Measurements from ENCODE around the gene BPGM.
"Not testable (repeated sequence)": the region's sequence is repeated elsewhere in the genome, so short reads cannot be mapped to it uniquely, and the experiment has no call there.

The BPGM gene

DNA sequence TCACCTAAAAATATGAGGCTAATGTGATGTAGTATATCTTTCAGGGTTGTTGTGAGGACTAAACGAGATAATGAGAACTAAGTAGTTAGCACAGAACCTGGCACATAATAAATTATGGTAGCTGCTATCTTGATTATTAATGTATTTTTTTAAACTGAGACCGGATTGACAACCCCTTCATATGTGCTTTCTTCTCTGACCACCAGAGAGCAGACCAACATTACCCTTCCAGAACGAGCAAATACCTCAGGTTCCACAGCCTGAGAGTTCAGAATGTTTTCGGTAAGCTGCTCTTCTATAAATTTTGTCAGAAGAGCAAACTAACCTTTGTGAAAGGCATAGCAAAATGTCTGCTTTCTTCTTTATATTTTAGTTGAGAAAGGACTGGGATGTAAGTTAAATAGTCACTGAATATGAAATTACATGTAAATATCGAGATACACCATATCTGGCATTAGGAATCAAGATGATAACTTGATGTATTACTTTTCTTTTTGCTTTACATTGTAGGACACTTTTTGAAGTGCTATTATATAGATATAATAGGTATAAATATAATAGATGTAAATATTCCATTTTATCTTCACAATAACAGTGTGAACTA, 13.6 kb upstream of the BPGM start:
- peak; percentile 26 for DNase-seq

GRCh38 chr7:134636008-134636449, 10.6 kb upstream of the BPGM start:
- DNase-seq = no peak

DNA sequence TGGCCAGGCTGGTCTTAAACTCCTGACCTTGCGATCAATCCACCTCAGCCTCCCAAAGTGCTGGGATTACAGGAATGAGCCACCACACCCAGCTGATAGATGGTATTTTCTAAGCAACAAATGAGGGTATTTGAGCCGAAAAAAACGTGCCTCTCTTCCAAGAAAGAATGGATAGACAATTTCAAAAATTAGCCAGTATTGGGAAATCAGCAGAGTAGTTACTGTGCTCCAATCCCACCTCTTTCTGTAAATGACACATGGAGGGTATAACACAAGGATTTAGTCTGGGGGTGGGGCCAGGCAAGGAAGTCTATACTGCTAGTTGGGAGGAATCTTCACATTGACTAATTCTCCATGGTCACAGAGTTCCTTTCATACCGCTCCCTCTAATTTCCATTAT, 9.2 kb upstream of the BPGM start:
- no peak for DNase-seq

GRCh38 chr7:134637934-134638719, 8.5 kb upstream of the BPGM start:
- no peak for DNase-seq

GRCh38 chr7:134639061-134639460, 7.6 kb upstream of the BPGM start:
- no peak for DNase-seq

GRCh38 chr7:134639683-134640279, 6.9 kb upstream of the BPGM start:
- DNase-seq = no peak

DNA sequence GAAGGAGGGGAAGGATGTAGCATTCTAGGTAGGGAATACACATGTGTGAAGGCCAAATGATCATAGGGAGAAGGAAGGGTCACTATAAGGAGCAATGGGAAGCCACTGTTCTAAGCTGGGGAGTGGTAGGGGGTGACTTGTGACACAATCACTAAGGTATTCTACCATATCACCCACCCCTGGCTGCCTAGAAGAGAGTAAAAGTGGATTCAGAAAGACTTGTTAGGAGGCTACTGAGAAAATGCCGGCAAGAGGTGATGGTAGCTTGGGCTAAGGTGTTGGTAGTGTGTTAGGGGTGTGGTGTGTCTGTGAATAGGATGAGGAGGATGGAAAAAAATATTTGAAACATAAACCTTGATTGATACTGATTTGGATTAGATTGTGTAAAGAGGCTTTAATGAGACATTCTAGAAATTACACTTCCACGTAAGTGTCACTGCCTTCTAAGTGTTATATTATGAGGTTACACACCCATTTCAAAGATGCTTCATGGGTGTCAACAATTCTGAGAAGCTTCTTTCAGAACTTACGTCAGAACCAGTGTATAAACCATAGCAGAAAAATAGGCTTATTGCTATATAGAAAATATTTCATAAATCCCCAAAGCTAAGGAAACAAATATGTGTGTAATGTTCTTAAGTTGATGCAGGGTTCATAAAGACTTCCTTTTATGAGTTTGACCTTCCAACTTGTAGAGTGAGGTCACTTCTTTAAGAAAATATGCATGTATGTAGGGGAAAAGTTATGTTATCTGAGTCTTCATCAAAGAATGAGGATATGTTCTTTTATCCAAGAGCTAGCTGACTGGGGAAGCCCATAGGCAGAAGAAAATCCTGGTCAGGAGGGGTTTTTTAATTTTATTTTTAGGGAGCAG, 5.6 kb upstream of the BPGM start:
- no peak for DNase-seq

DNA sequence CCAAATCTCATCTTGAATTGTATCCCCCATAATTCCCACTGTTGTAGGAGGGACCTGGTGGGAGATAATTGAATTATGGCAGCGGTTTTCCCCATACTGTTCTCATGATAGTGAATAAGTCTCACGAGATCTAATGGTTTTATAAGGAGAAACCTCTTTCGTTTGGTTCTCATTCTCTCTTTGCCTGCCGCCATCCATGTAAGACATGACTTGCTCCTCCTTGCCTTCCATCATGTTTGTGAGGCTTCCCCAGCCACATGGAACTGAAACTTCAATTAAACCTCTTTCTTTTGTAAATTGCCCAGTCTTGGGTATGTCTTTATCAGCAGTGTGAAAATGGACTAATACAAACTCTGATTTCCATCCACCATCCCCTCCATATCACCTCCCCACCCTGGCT, 4.7 kb upstream of the BPGM start:
- DNase-seq = not testable (repeated sequence)

- no peak for DNase-seq
Measured at GRCh38 chr7:134643131-134643530, 3.5 kb upstream of the BPGM start.

DNA sequence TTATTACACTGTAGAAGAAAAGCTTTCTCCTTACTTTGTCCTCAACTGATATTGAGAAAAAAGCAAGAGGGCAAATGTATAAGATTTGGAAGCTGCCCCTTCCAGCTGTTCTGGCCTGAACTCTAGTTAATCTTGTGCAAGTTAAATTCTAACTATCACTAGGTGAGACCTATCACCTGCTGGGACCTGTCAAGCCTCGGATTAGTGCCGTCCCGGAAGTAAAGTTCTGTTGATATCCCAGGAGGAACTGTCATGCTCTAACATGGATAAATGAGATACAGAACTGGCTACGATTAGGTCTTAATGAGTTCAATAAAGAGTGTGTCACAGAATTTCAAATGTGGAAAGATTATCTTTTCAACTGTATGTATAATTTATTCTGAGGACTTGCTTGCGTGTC, 1.2 kb upstream of the BPGM start:
- no peak for DNase-seq

GRCh38 chr7:134645935-134646334, 718 bp upstream of the BPGM start:
- no peak for DNase-seq

DNA sequence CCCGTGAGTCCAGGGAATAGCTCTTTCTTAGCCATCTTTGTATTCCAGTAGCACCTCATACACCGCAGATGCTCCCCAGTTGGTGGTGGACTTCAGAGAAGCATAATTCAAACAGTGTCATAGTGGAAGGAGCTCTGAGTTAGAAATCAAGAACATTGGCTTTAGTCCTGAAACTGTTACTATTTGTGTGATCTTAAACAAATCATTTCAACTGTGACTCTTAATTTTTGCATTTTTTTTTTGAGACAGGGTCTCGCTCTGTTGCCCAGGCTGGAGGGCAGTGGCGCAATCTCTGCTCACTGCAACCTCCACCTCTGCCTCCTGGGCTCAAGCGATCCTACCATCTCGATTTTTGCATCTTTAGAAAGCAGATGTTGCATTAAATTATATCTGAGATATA, 1.8 kb downstream of the BPGM start:
- DNase-seq = no peak

DNA sequence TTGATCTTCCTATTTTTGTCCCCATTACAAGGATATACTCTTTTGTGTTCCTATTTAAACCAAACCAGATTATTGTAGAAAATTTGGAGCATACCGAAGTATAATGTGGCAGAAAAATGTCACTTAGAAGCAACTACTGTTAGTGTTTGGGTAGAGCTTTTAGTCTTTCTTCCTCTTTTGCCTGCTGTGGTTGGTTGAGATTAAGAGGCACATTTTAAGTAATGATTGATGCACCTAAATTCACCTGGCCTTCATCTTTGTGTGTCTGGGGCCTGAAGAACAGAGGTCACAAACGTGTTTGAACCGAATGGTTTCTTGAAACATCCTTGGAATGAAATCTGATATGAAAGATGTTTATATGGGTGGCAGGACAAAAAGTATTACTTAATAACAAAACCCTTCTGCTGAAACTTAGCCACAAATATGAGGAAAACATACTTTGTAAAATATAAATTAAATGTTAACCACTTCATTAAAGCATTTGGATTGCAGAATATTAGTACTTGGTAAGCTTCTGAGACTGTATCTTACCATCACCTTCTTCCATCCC, 2.6 kb downstream of the BPGM start:
- no peak for DNase-seq

DNA sequence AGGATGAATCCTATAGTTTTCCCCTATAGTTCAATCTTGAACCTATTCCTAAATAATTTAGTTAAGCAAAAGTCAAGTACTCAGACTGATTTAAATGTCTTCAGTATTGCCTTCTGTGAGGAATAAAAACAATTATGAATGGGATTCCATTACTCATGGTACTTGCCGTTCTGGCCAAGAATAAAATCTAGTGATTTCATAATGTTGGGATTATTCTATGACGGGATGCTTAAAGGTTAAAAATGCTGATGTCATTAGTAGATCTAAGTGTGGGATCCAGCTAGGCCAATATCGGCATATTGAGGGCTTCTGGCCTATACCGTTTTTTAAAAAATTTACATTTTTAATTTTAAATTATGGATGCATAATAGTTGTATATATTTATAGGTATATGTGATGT, 5.3 kb downstream of the BPGM start:
- no peak for DNase-seq

DNA sequence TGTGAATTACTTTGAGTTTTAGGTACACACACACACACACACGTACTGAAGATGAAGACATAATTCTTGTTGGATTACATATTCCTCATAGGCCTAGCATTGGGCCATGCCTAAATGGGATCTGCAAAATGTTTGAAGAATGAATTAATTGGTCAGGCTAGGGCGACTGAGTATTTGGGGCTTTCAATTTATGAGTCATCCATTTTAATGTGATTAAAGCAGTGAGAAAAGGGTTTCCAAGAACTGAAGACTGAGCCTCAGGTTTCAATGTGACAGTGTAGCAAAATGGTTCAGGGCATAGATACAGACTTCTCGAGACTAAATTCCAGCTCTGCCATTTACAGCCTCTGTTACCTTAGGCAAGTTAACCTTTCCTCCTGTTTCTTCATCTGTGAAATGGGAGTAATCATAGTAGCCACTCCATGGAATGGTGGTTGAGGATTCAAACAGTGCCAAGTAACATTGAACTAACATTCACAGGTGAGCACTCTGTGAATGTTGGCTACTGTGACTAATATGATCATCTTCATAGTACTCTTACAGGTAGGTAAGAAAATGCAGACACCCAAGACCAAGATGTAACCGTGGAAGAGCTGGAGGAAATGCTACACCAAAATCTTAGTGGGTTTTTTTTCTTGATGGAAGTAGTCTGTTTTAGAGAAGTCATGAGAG, 7.6 kb downstream of the BPGM start:
- DNase-seq = no peak

DNA sequence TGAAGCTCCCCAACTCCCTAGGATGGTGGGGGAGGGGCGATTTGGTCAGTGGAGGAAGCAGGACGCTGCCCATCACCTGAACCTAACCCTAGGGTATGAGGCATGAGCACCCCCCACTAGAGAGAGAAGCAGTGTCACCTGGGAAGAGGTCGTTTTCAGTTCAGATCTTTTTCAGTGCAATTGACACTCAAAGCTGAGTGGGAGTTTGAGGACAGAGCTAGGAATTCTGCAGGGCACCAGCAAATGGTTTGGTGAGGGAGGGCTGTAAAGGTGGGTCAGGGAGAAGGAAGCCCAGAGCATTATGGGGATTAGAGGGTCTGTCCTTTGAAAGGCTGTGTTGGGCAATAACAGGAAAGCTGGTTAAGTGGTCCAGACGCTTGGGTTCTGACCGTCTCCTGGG, 10.9 kb downstream of the BPGM start:
- no peak for DNase-seq

- no peak for DNase-seq
Measured at GRCh38 chr7:134660242-134660785, 13.7 kb downstream of the BPGM start.

- DNase-seq = no peak
Measured at GRCh38 chr7:134660961-134661376, 14.3 kb downstream of the BPGM start.

DNA sequence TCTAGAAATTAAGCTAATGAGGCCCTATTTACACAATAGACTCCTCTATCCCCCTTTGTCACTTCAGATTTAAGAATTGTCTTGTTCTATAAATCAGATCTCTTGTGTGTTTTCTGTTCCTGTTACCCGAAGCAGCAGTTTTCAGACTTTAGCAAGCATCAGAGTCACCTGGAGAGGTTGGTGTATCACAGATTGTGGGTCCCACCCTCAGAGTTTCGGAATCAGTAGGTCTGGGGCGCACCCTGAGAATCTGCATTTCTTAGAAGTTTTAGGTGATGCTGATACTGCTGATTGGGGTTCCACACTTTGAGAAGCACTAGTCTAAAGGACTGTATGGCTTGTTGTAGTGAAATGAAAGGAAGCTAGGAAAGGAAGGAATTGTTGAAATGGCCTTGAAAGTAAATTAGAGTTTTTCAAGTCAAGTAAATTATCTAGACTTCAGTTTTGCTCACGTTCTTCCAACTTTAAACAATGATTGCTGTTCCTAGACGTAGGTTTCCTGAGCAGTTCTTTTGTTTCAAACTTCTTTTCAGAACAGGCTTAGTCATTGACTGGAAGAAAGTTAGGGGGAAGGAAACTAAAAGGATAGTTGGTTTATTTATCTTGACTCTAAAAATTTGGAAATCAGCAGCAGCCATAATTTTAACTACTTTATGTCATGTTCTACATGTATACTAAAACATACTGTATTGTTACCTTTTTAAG, 15.7 kb downstream of the BPGM start:
- DNase-seq = no peak

DNA sequence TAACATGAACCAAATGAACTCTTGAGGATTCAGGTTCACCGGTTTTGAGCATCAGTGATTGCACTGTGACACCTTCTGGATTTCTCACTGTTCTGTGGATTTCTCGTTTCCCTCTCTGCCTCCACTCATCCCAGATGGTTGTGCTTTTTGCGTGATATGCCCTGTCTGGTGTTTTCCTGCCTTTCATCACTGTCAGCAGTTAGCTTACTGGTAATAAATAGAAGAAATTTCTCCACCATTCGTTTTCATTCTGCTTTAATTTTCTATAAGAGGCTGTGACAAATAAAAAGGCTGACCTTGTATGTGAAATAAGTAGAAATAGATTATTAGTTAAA, 16.2 kb downstream of the BPGM start:
- DNase-seq = no peak

- DNase-seq = not testable (repeated sequence)
Measured at GRCh38 chr7:134665045-134665444, 18.4 kb downstream of the BPGM start.

GRCh38 chr7:134667899-134668298, 21.2 kb downstream of the BPGM start:
- no peak for DNase-seq
